ENCODE results near the gene NDUFA12. TPM values are rescaled to one million over a fixed set of nuclear protein-coding genes. Genes with fewer than 3 reads are reported as not detected.

The NDUFA12 gene
- total and polyA plus RNA-seq, 2 of the 4 experiments (the other 2 are of a cell fraction), result 116 to 135 TPM

- no peak for ATAC-seq (ENCODE audit: low read depth)
- Histone ChIP-seq H4K8ac (ENCODE audit: low read depth in 2 of 2, low read length in 2 of 2) (no peak overlapping the region), H3K4ac (ENCODE audit: low read depth, low read length) (no peak overlapping the region), H2AFZ (replicated peaks; ENCODE audit: low read length, poor library complexity) (no peak overlapping the region), H3K56ac (ENCODE audit: extremely low read depth, insufficient read depth, low read length) (no peak overlapping the region), H4K20me1 (ENCODE audit: insufficient read depth, low read length) (no peaks in the 10 kb centered on the region), H3K9me1 (ENCODE audit: insufficient read depth, low read length) (0 out of 2 replicates have a peak, but pooled peaks cover 4% of the 10 kb centered on the region), H3K36me3 (ENCODE audit: control insufficient read depth, insufficient read depth, low read length) (peaks cover 8% of the 10 kb centered on the region), H2AK5ac (ENCODE audit: low read depth, low read length) (no peak overlapping the region), H3K14ac (replicated peaks; ENCODE audit: low read depth, low read length) (no peak overlapping the region), H3K4me3 (ENCODE audit: insufficient read depth, low read depth, low read length) (no peak overlapping the region), H2BK120ac (ENCODE audit: low read depth, low read length) (no peak overlapping the region), H3K4me2 (ENCODE audit: low read depth, low read length) (no peak overlapping the region), H2BK15ac (ENCODE audit: low read depth, low read length) (no peak overlapping the region), H4K5ac (ENCODE audit: low read depth, low read length) (no peak overlapping the region), H4K91ac (ENCODE audit: insufficient read depth, low read depth, low read length) (no peak overlapping the region), H3K4me1 (ENCODE audit: control insufficient read depth, insufficient read depth, low read length) (no peaks in the 10 kb centered on the region), H3K79me1 (ENCODE audit: low read depth in 1 of 2, low read length in 2 of 2) (peaks cover 19 to 39% of the 10 kb centered on the region in 2 experiments), H2BK5ac (ENCODE audit: low read depth, low read length, poor library complexity, severe bottlenecking) (no peak overlapping the region), H3K18ac (ENCODE audit: low read depth, low read length) (no peak overlapping the region), H3K27ac (ENCODE audit: insufficient read depth, low read length) (no peak overlapping the region), H3K27me3 (ENCODE audit: control insufficient read depth, insufficient read depth, low read length) (no peaks in the 10 kb centered on the region), H2AK9ac (replicated peaks; ENCODE audit: low read depth, low read length, poor library complexity) (no peak overlapping the region), H3K9me3 (ENCODE audit: control insufficient read depth, insufficient read depth, low read length) (no peaks in the 10 kb centered on the region), H2BK20ac (ENCODE audit: low read depth, low read length) (no peak overlapping the region), H3K9ac (ENCODE audit: low read depth, low read length) (no peak overlapping the region), H3K23ac (ENCODE audit: low read depth, low read length) (no peak overlapping the region)
- TF ChIP-seq MXI1 (IDR thresholded peaks at IDR 0.05; ENCODE audit: borderline replicate concordance, low read depth, low read length), result no peak
- TF ChIP-seq SMC3 (IDR thresholded peaks at IDR 0.05; ENCODE audit: low read depth, low read length), result no peak
- TF ChIP-seq FOS (IDR thresholded peaks at IDR 0.05; ENCODE audit: low read depth, low read length), result no peak
- TF ChIP-seq RFX5 (IDR thresholded peaks at IDR 0.05; ENCODE audit: low read depth, low read length), result no peak
- no peak for TF ChIP-seq ELK1 (IDR thresholded peaks at IDR 0.05; ENCODE audit: borderline replicate concordance, low read depth, low read length)
- TF ChIP-seq POLR2A (IDR thresholded peaks at IDR 0.05; ENCODE audit: low read depth, low read length), result no peak
- no peak for TF ChIP-seq CHD1 (IDR thresholded peaks at IDR 0.05; ENCODE audit: low read depth, low read length)
- no peak for TF ChIP-seq RCOR1 (IDR thresholded peaks at IDR 0.05; ENCODE audit: insufficient replicate concordance, low read length)
- TF ChIP-seq NFE2L2 (IDR thresholded peaks at IDR 0.05; ENCODE audit: low read depth, low read length), result no peak
- TF ChIP-seq BHLHE40 (IDR thresholded peaks at IDR 0.05; ENCODE audit: low read depth, low read length), result no peak
- TF ChIP-seq MAFK (IDR thresholded peaks at IDR 0.05; ENCODE audit: low read depth, low read length), result no peak
- no peak for TF ChIP-seq USF2 (IDR thresholded peaks at IDR 0.05; ENCODE audit: low read depth, low read length)
- no peak for DNase-seq
- dilution Hi-C loops (cut with HindIII; ENCODE audit: low sequenced_read_pairs, unreplicated experiment) (no loop called here), intact Hi-C loops (cut with micrococcal nuclease) (no loop called here), in situ Hi-C loops (cut with MboI; ENCODE audit: low sequenced_read_pairs) (no loop called here)
- WGBS, 2 experiments (ENCODE audit: extremely low coverage in 2 of 2, insufficient read length in 1 of 2), result no CpG with 5 or more reads among the region's 4 CpGs
- CTCF ChIA-PET, result no interaction called here
- no TSS peak for BruUV-seq (replicated peaks)
- POLR2A ChIA-PET (ENCODE audit: unreplicated experiment), result no interaction called here
Observed at GRCh38 chr12:94998326-94998725, 5.2 kb downstream of the NDUFA12 start.
